Measurements from ENCODE around the gene THBS2. TPM values are rescaled to one million over a fixed set of nuclear protein-coding genes. Genes with fewer than 3 reads are reported as not detected.

Gene THBS2
- total and polyA plus RNA-seq, 5 donors from 2014 or later, result 0.02 TPM; not detected in 4

DNA sequence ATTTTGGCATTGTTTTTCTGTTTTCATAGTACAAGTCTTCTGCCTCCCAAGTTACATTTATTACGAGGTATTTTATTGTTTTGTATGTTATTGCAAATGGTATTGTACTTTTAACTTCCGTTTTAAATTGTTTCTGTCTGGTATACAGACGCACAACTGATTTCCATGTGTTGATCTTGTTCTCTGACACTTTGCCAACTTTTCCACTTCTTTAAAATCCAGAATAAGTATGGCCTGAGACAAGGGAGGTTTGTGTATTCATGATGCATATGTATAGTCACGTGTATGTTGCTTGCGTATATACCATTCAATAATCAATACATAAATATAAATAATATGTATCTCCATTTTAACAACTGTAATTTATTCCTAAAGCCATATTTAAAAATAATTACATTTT lies 41.2 kb downstream of the THBS2 start:
- ATAC-seq (ENCODE audit: low read depth in 2 of 2) (no peak), DNase-seq (no peak)
- Mint-ChIP-seq H3K9me3 (peaks cover 0 to 8% (median 4%) of the 10 kb centered on the region in 7 donors), H3K4me3 (peak overlapping the region in 2 of 4 donors; percentile 62 to 74), H3K27ac (peak overlapping the region in 2 of 3 donors; percentile 23 to 57), H3K4me1 (peaks cover 3 to 22% (median 19%) of the 10 kb centered on the region in 4 donors), H3K36me3 (no peaks in the 10 kb centered on the region), H3K27me3 (peaks cover 6% of the 10 kb centered on the region)
- peak overlapping the region; percentile 76 for H3K4me3 ChIP-seq (ENCODE audit: low read depth, low read length)
- peaks cover 3% of the 10 kb centered on the region for H3K27me3 ChIP-seq (ENCODE audit: control insufficient read depth, insufficient read depth, low read length)
- peaks cover 3% of the 10 kb centered on the region for H3K4me1 ChIP-seq (ENCODE audit: control insufficient read depth, insufficient read depth, low read length, poor library complexity, severe bottlenecking)
- H3K9me3 ChIP-seq (ENCODE audit: control insufficient read depth in 2 of 2, low read length in 2 of 2), result peaks cover 4 to 5% of the 10 kb centered on the region in 2 experiments
- no peaks in the 10 kb centered on the region for H3K36me3 ChIP-seq (ENCODE audit: control insufficient read depth, insufficient read depth, low read length)
- peak overlapping the region; percentile 0 for H3K27ac ChIP-seq (ENCODE audit: insufficient read depth, low read length, poor library complexity, severe bottlenecking)

GRCh38 chr6:169211881-169212280 lies 41.8 kb downstream of the THBS2 start:
- no peak for DNase-seq
- Mint-ChIP-seq H3K4me1 (peaks cover 3 to 24% (median 18%) of the 10 kb centered on the region in 4 donors), H3K27ac (peak overlapping the region in 2 of 3 donors; percentile 25 to 50), H3K9me3 (peaks cover 0 to 8% (median 4%) of the 10 kb centered on the region in 7 donors), H3K36me3 (no peaks in the 10 kb centered on the region), H3K4me3 (peak overlapping the region in 2 of 4 donors; percentile 42 to 55), H3K27me3 (peaks cover 6% of the 10 kb centered on the region)
- Histone ChIP-seq H3K27me3 (ENCODE audit: control insufficient read depth, insufficient read depth, low read length) (peaks cover 3% of the 10 kb centered on the region), H3K4me1 (ENCODE audit: control insufficient read depth, insufficient read depth, low read length, poor library complexity, severe bottlenecking) (peaks cover 3% of the 10 kb centered on the region), H3K9me3 (ENCODE audit: control insufficient read depth in 2 of 2, low read length in 2 of 2) (peaks cover 7 to 8% of the 10 kb centered on the region in 2 experiments), H3K27ac (ENCODE audit: insufficient read depth, low read length, poor library complexity, severe bottlenecking) (no peak overlapping the region), H3K4me3 (ENCODE audit: low read depth, low read length) (no peak overlapping the region), H3K36me3 (ENCODE audit: control insufficient read depth, insufficient read depth, low read length) (no peaks in the 10 kb centered on the region)
- ATAC-seq (ENCODE audit: low read depth in 2 of 2), result no peak

GRCh38 chr6:169210611-169211010 lies 43.0 kb downstream of the THBS2 start:
- peaks cover 3 to 24% (median 17%) of the 10 kb centered on the region in 4 donors for H3K4me1 Mint-ChIP-seq
- no peaks in the 10 kb centered on the region for H3K36me3 Mint-ChIP-seq
- Histone ChIP-seq H3K4me3 (ENCODE audit: low read depth, low read length) (no peak overlapping the region), H3K36me3 (ENCODE audit: control insufficient read depth, insufficient read depth, low read length) (no peaks in the 10 kb centered on the region), H3K27me3 (ENCODE audit: control insufficient read depth, insufficient read depth, low read length) (peaks cover 3% of the 10 kb centered on the region), H3K27ac (ENCODE audit: insufficient read depth, low read length, poor library complexity, severe bottlenecking) (no peak overlapping the region), H3K9me3 (ENCODE audit: control insufficient read depth in 2 of 2, low read length in 2 of 2) (peaks cover 7 to 16% of the 10 kb centered on the region in 2 experiments), H3K4me1 (ENCODE audit: control insufficient read depth, insufficient read depth, low read length, poor library complexity, severe bottlenecking) (peaks cover 3% of the 10 kb centered on the region)
- peaks cover 10% of the 10 kb centered on the region for H3K27me3 Mint-ChIP-seq
- no peak for DNase-seq
- H3K4me3 Mint-ChIP-seq, result peak overlapping the region in 1 of 4 donors; percentile 41
- no peak for ATAC-seq (ENCODE audit: low read depth in 2 of 2)
- H3K9me3 Mint-ChIP-seq, result peaks cover 0 to 15% (median 4%) of the 10 kb centered on the region in 7 donors
- H3K27ac Mint-ChIP-seq, result no peak overlapping the region

DNA sequence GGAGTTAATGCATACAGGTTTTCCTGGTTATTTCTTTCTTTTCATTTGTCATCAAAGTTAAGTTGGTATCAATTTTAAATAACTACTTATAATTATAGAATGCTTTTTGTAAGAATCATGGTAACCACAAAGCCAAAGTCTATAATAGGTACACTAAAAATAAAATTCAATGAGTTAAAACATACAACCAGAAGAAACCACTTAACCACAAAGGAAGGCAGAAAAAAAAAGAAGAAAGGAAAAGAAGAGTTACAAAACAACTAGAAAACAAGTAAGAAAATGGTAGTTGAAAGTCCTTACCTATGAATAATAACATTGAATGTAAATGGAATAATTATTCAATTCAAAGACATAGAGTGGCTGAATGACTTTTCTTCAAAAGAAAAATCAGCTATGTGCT lies 45.6 kb downstream of the THBS2 start:
- Histone ChIP-seq H3K9me3 (ENCODE audit: control insufficient read depth in 2 of 2, low read length in 2 of 2) (peaks cover 7 to 16% of the 10 kb centered on the region in 2 experiments), H3K27ac (ENCODE audit: insufficient read depth, low read length, poor library complexity, severe bottlenecking) (no peak overlapping the region), H3K27me3 (ENCODE audit: control insufficient read depth, insufficient read depth, low read length) (peaks cover 3% of the 10 kb centered on the region), H3K4me3 (ENCODE audit: low read depth, low read length) (no peak overlapping the region), H3K36me3 (ENCODE audit: control insufficient read depth, insufficient read depth, low read length) (no peaks in the 10 kb centered on the region), H3K4me1 (ENCODE audit: control insufficient read depth, insufficient read depth, low read length, poor library complexity, severe bottlenecking) (peaks cover 3% of the 10 kb centered on the region)
- H3K36me3 Mint-ChIP-seq, result no peaks in the 10 kb centered on the region
- peaks cover 3 to 15% (median 9%) of the 10 kb centered on the region in 4 donors for H3K4me1 Mint-ChIP-seq
- H3K9me3 Mint-ChIP-seq, result peaks cover 0 to 15% (median 4%) of the 10 kb centered on the region in 7 donors
- ATAC-seq (ENCODE audit: low read depth in 2 of 2), result no peak
- no peak for DNase-seq
- no peak overlapping the region for H3K27ac Mint-ChIP-seq
- H3K4me3 Mint-ChIP-seq, result no peak overlapping the region
- H3K27me3 Mint-ChIP-seq, result peaks cover 13% of the 10 kb centered on the region

DNA sequence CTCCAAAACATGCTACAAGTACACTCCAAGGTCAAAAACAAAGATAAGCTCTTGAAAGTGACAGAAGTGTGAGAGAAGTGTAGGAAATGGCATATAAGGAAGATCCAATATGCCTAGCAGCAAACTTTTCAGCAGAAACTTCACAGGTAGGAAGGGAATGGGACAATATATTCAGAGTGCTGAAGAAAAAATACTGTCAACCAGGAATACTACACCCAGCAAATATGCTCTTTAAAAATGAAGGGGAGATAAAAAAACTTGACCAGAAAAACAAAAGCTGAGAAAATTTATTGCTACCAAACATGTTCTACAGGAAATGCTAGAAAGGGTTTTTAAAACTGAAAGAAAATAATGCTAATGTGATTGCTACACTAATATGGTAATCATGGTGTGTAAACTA lies 46.2 kb downstream of the THBS2 start:
- H3K4me3 Mint-ChIP-seq, result no peak overlapping the region
- H3K9me3 Mint-ChIP-seq, result peaks cover 0 to 15% (median 4%) of the 10 kb centered on the region in 7 donors
- H3K36me3 Mint-ChIP-seq, result no peaks in the 10 kb centered on the region

GRCh38 chr6:169205176-169206160 lies 48.2 kb downstream of the THBS2 start:
- no peak overlapping the region for H3K27ac ChIP-seq (ENCODE audit: insufficient read depth, low read length, poor library complexity, severe bottlenecking)
- no peaks in the 10 kb centered on the region for H3K36me3 Mint-ChIP-seq
- H3K4me1 ChIP-seq (ENCODE audit: control insufficient read depth, insufficient read depth, low read length, poor library complexity, severe bottlenecking), result no peaks in the 10 kb centered on the region
- no peaks in the 10 kb centered on the region for H3K36me3 ChIP-seq (ENCODE audit: control insufficient read depth, insufficient read depth, low read length)
- H3K4me3 Mint-ChIP-seq, result no peak overlapping the region
- H3K9me3 ChIP-seq (ENCODE audit: control insufficient read depth in 2 of 2, low read length in 2 of 2), result peaks cover 7 to 16% of the 10 kb centered on the region in 2 experiments
- peaks cover 0 to 6% (median 4%) of the 10 kb centered on the region in 4 donors for H3K4me1 Mint-ChIP-seq
- no peak for DNase-seq
- peaks cover 0 to 15% (median 4%) of the 10 kb centered on the region in 7 donors for H3K9me3 Mint-ChIP-seq
- peaks cover 19% of the 10 kb centered on the region for H3K27me3 Mint-ChIP-seq
- H3K27ac Mint-ChIP-seq, result no peak overlapping the region
- no peak for ATAC-seq (ENCODE audit: low read depth in 2 of 2)
- peaks cover 3% of the 10 kb centered on the region for H3K27me3 ChIP-seq (ENCODE audit: control insufficient read depth, insufficient read depth, low read length)
- H3K4me3 ChIP-seq (ENCODE audit: low read depth, low read length), result no peak overlapping the region

More for the DNA sequence above, 46.2 kb downstream of the THBS2 start:
- Histone ChIP-seq H3K9me3 (ENCODE audit: control insufficient read depth in 2 of 2, low read length in 2 of 2) (peaks cover 7 to 16% of the 10 kb centered on the region in 2 experiments), H3K36me3 (ENCODE audit: control insufficient read depth, insufficient read depth, low read length) (no peaks in the 10 kb centered on the region), H3K4me3 (ENCODE audit: low read depth, low read length) (no peak overlapping the region), H3K4me1 (ENCODE audit: control insufficient read depth, insufficient read depth, low read length, poor library complexity, severe bottlenecking) (peaks cover 2% of the 10 kb centered on the region), H3K27me3 (ENCODE audit: control insufficient read depth, insufficient read depth, low read length) (peaks cover 3% of the 10 kb centered on the region), H3K27ac (ENCODE audit: insufficient read depth, low read length, poor library complexity, severe bottlenecking) (no peak overlapping the region)
- ATAC-seq (ENCODE audit: low read depth in 2 of 2) (no peak), DNase-seq (no peak)
- Mint-ChIP-seq H3K27me3 (peaks cover 14% of the 10 kb centered on the region), H3K4me1 (peaks cover 2 to 10% (median 7%) of the 10 kb centered on the region in 4 donors), H3K27ac (no peak overlapping the region)

DNA sequence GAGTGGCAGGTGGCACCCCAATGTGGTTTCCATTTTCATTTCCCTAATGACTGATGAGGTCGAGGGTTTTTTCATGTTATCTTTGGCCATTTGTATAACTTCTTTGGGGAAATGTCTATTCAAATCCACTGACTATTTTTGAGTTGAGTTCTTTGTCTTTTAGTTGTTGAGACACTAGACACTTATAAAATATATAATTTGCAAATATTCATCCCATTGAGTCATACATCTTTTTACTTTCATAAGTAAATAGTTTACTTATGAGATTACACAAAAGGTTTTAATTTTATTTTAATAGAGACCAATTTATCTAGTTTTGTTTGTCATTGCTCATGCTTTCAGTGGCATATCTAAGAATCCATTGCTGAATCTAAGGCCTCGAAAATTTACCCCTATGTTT lies 49.5 kb downstream of the THBS2 start:
- Histone ChIP-seq H3K4me3 (ENCODE audit: low read depth, low read length) (no peak overlapping the region), H3K9me3 (ENCODE audit: control insufficient read depth in 2 of 2, low read length in 2 of 2) (peaks cover 7 to 16% of the 10 kb centered on the region in 2 experiments), H3K27me3 (ENCODE audit: control insufficient read depth, insufficient read depth, low read length) (peaks cover 3% of the 10 kb centered on the region), H3K36me3 (ENCODE audit: control insufficient read depth, insufficient read depth, low read length) (no peaks in the 10 kb centered on the region), H3K4me1 (ENCODE audit: control insufficient read depth, insufficient read depth, low read length, poor library complexity, severe bottlenecking) (no peaks in the 10 kb centered on the region), H3K27ac (ENCODE audit: insufficient read depth, low read length, poor library complexity, severe bottlenecking) (no peak overlapping the region)
- Mint-ChIP-seq H3K27me3 (peaks cover 23% of the 10 kb centered on the region), H3K4me3 (no peak overlapping the region), H3K9me3 (peaks cover 0 to 15% (median 2%) of the 10 kb centered on the region in 7 donors), H3K4me1 (peaks cover 0 to 5% (median 2%) of the 10 kb centered on the region in 4 donors), H3K36me3 (no peaks in the 10 kb centered on the region), H3K27ac (no peak overlapping the region)
- ATAC-seq (ENCODE audit: low read depth in 2 of 2) (no peak), DNase-seq (no peak)
